Ovary (tissue), 3 donors: ENCODE data around the gene ABCC4.

Experiments
- CTCF ChIP-seq, 3 donors: fragments of 450-650 bp in 2 of 3; fragments of 200-600 bp in 1 of 3; IDR thresholded peaks; one replicate each; pipeline versions ENCODE4 v1.5.1 to v1.8.0; 2016 to 2022; ENCODE audit warnings: antibody characterized with exemption in 3 of 3, mild to moderate bottlenecking in 1 of 3
- EP300 ChIP-seq: sonication (generic); formaldehyde crosslinking; IDR thresholded peaks from one replicate; pipeline ENCODE4 v1.6.1; 2017; ENCODE audit warnings: antibody characterized with exemption
- POLR2A ChIP-seq: fragments of 450-650 bp; IDR thresholded peaks from one replicate; pipeline ENCODE4 v1.6.1; 2017; ENCODE audit warnings: antibody characterized with exemption, mild to moderate bottlenecking, moderate library complexity
- donor health status: DM: no; HTN: no; CAD: no.

GRCh38 chr13:95276037-95276505 lies 25.2 kb downstream of the ABCC4 start:
- TF ChIP-seq CTCF (IDR thresholded peaks at IDR 0.05) (no peak), POLR2A (no peak), EP300 (no peak)
